Astrocyte of the spinal cord (primary cell): ENCODE measurements around the gene NINJ1.
"Not testable (repeated sequence)": the region's sequence is repeated elsewhere in the genome, so short reads cannot be mapped to it uniquely, and the experiment has no call there.

ENCODE experiments used
- DNase-seq: peaks from one replicate; pipeline ENCODE4 v3.0.0; 2011; ENCODE audit warnings: low read depth, low spot score
- H3K4me3 ChIP-seq: 2 replicates; pipeline ENCODE4 v1.5.1; 2011; ENCODE audit warnings: low read depth, mild to moderate bottlenecking, low read length, moderate library complexity
- in situ Hi-C: cut with HindIII; loops from 2 replicates; pipeline ENCODE4 v1.10.0; 2017; ENCODE audit warnings: low sequenced_read_pairs
- TF ChIP-seq, protein P1 (sequence below): IDR thresholded peaks from 2 replicates; pipeline ENCODE4 v1.5.1; 2012; ENCODE audit warnings: low read depth, mild to moderate bottlenecking, low read length, inconsistent platforms

NINJ1 gene

DNA sequence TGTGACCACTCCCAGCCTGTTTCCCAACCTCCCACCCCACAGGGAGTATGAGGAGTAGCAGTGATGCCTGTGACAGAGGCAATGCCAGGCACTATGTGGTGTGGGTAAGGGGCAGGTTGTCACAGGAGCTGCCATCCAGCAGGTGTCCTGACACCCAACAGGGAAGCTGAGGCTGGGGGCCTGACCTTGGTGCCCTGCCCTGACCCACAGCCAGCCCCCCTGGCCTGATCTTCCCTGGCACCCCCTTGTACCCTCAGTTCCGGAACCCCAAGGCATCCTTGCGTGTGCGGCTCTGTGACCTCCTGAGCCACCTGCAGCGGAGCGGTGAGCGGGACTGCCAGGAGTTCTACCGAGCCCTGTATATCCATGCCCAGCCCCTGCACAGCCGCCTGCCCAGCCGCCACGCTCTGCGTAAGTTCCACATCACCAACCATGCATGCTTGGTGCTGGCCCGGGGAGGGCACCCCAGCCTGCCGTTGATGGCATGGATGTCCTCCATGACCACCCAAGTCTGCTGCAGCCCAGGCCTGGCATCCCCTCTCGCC lies 23.7 kb downstream of the NINJ1 start:
- TF ChIP-seq, protein P1, sequence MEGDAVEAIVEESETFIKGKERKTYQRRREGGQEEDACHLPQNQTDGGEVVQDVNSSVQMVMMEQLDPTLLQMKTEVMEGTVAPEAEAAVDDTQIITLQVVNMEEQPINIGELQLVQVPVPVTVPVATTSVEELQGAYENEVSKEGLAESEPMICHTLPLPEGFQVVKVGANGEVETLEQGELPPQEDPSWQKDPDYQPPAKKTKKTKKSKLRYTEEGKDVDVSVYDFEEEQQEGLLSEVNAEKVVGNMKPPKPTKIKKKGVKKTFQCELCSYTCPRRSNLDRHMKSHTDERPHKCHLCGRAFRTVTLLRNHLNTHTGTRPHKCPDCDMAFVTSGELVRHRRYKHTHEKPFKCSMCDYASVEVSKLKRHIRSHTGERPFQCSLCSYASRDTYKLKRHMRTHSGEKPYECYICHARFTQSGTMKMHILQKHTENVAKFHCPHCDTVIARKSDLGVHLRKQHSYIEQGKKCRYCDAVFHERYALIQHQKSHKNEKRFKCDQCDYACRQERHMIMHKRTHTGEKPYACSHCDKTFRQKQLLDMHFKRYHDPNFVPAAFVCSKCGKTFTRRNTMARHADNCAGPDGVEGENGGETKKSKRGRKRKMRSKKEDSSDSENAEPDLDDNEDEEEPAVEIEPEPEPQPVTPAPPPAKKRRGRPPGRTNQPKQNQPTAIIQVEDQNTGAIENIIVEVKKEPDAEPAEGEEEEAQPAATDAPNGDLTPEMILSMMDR, result no peak
- no peak for DNase-seq
- H3K4me3 ChIP-seq, result no peak overlapping the region
- in situ Hi-C loops, result no loop called here

DNA sequence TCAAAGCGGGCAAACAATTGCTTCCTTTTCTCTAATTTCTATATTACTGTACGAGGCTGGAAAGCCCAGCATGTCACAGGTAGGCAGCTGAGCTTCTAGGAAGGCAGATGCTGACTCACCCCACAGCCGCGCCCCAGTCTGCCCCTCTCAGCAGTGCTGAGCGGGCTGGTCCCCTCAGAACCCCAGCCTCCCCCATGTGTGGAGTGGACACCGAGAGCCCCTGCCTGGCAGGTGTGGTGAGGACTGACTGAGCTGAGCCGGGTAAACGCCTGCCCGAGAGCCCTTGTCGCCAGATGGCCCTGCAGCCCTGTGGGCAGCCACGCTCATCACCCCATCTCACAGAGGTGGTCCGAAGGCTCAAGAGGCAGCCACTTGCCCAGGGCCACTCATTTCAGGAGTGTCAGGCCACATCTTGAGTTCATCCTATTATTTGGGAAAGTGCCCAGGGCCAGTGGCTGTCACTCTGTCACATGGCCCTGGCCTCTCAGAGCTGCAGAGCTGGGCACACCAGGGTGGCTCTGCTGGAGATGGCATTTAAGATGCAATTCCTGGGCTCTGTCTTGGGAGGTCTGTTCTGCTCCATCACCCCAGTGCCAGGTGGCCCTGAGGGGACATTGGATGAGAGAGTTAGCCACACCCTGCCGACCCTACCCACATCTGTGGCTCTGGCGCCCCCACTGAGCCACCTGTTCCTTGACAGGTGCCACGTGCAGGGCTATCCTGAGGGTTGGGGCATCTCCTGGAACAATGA lies 25.6 kb downstream of the NINJ1 start:
- TF ChIP-seq, protein P1, result no peak
- in situ Hi-C loops, result no loop called here
- no peak for DNase-seq
- no peak overlapping the region for H3K4me3 ChIP-seq

DNA sequence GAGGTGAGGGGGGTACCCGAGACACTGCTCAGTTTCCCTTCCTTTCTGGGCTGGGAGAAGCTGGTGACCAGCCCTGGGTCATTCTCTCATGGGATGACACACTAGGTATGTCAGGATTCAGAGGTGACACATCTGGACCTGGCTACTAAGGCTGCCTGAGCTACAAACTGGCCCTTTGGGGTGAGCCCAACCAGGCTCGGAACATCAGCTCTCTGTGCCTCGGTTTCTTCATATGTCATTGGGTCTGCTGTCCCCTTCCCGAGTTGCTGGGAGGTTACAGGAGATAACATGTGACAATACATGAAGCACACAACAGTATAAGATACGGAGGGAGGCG lies 26.3 kb downstream of the NINJ1 start:
- no peak for DNase-seq
- in situ Hi-C loops, result no loop called here
- TF ChIP-seq, protein P1, result no peak
- no peak overlapping the region for H3K4me3 ChIP-seq

DNA sequence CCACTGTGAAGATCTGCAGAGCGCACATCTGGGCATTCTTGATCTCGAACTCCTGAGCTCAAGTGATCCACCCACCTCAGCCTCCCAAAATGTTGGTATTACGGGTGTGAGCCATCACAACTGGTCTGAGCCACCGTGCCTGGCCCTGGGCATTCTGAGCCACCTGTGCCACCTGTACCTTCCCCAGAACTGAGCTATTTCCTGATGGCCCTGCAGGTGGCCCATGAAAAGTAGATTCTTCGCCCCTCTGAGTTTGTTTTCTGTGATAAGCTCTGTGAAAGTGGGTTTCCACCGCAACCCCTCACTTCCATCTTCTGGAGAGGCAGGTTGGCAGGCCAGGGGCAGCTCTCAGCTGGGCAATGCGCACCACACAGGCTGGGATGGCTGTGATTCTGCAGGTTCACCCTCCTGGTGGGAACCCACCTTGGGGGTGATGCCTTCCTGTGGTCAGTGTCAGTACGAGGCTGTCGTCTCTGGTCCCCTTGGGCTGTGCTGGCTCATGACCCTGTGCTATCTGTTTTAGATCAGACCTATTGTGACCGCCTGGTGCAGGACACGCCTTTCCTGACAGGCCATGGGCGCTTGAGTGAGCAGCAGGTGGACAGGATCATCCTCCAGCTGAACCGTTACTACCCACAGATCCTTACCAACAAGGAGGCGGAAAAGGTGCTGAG lies 26.8 kb downstream of the NINJ1 start:
- in situ Hi-C loops, result no loop called here
- H3K4me3 ChIP-seq, result no peak overlapping the region

DNA sequence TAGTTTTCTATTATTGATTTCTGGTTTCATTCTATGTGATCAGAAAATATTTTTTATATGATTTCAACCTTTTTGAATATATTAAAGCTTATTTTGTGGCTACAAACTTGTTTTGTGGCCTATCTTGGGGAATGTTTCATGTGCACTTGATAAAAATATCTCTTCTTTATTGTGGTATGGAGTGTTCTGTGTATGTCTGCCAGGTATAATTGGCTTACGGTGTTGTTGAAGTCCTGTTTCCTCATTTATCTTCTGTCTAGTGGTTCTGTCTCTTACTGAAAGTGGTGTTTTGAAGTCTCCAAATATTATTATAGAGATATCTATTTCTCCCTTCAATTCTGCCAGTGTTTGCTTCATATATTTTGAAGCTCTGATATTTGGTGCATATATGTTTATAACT lies 28.4 kb downstream of the NINJ1 start:
- TF ChIP-seq, protein P1, result no peak

More for the DNA sequence above, 26.8 kb downstream of the NINJ1 start:
- no peak for DNase-seq
- TF ChIP-seq, protein P1, result no peak

DNA sequence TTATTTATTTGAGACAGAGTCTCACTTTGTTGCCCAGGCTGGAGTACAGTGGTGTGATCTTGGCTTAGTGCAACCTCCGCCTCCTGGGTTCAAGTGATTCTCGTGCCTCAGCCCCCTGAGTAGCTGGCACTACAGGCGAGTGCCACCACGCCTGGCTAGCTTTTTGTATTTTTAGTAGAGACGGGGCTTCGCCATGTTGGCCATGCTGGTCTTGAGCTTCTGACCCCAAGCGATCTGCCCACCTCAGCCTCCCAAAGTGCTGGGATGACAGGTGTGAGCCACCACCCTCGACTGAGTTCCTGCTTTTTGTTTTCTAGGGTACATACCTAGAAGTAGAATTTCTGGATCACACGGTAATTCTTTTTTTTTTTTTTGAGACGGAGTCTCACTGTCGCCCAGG lies 33.0 kb downstream of the NINJ1 start:
- DNase-seq, in situ Hi-C loops, H3K4me3 ChIP-seq: not testable (repeated sequence)

More for the DNA sequence above, 28.4 kb downstream of the NINJ1 start:
- H3K4me3 ChIP-seq, result no peak overlapping the region
- in situ Hi-C loops, result no loop called here
- DNase-seq, result no peak

DNA sequence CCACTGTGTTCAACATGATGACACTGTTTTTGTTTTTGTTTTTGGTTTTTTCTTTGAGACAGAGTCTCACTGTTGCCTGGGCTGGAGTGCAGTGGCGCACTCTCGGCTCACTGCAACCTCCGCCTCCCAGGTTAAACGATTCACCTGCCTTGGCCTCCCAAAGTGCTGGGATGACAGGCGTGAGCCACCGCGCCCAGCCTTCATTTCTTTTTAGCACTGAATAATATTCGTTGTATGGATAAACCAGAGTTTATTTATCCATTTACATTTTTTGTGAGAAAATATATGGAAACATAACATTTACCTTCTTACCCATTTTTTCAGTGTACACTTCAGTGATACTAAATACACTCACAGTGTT lies 33.8 kb downstream of the NINJ1 start:
- in situ Hi-C loops, result no loop called here
- DNase-seq, result no peak
- TF ChIP-seq, protein P1, result no peak
- no peak overlapping the region for H3K4me3 ChIP-seq
